H1 (cell line): Measurements from ENCODE around the gene PRDM1. TPM values are rescaled to one million over a fixed set of nuclear protein-coding genes. Genes with fewer than 3 reads are reported as not detected.

ENCODE experiments used
- CTCF ChIA-PET: fragments of 300-600 bp; sonication (Branson Sonifier 250); formaldehyde crosslinking; loops from one replicate; lab custom pipeline; 2021; ENCODE audit not compliant: partially characterized antibody; lab: Charles Lee
- POLR2A ChIA-PET: fragments of 300-600 bp; sonication (Branson Sonifier 250); formaldehyde crosslinking; loops from one replicate; lab custom pipeline; 2021; ENCODE audit warnings: inconsistent platforms; ENCODE audit not compliant: partially characterized antibody; lab: Charles Lee
- DNase-seq, 2 experiments: peaks; one replicate each; pipeline versions ENCODE4 v3.0.0 to v3.0.0-alpha.2; 2010 to 2022; ENCODE audit warnings: low spot score in 2 of 2, low read depth in 1 of 2, mixed read lengths in 1 of 2
- FAIRE-seq: peaks from 2 replicates; lab custom pipeline; 2011; peaks lifted over from hg19 to GRCh38; lab: Jason Lieb, UNC
- H2AFZ ChIP-seq: 2 replicates; pipeline ENCODE4 v1.8.1; 2012; ENCODE audit warnings: low read length, inconsistent platforms
- H2AK5ac ChIP-seq: 2 replicates; pipeline ENCODE4 v1.6.1; 2013; ENCODE audit warnings: low read depth, low read length
- H2BK120ac ChIP-seq: replicated peaks from 2 replicates; pipeline ENCODE3; 2013; ENCODE audit warnings: low read depth, low read length, inconsistent platforms
- H2BK12ac ChIP-seq: 2 replicates; pipeline ENCODE4 v1.6.1; 2013; ENCODE audit warnings: low read depth, low read length
- H2BK15ac ChIP-seq: 2 replicates; pipeline ENCODE4 v1.6.1; 2013; ENCODE audit warnings: low read length
- H2BK20ac ChIP-seq: 2 replicates; pipeline ENCODE4 v1.6.1; 2013; ENCODE audit warnings: low read length
- H2BK5ac ChIP-seq: 2 replicates; pipeline ENCODE4 v1.6.1; 2013; ENCODE audit warnings: low read depth, low read length
- H3K14ac ChIP-seq: 2 replicates; pipeline ENCODE4 v1.6.1; 2013; ENCODE audit warnings: inconsistent platforms; ENCODE audit not compliant: insufficient read length
- H3K18ac ChIP-seq: 2 replicates; pipeline ENCODE4 v1.6.1; 2013; ENCODE audit warnings: low read length; ENCODE audit errors: extremely low read depth
- H3K23ac ChIP-seq: 2 replicates; pipeline ENCODE4 v1.6.1; 2013; ENCODE audit warnings: inconsistent platforms; ENCODE audit not compliant: insufficient read length
- H3K23me2 ChIP-seq: 2 replicates; pipeline ENCODE4 v1.6.1; 2013; ENCODE audit warnings: low read depth, low read length
- H3K27ac ChIP-seq: 2 replicates; pipeline ENCODE4 v1.6.1; 2011; ENCODE audit warnings: low read depth, low read length, inconsistent platforms
- H3K27me3 ChIP-seq, 4 experiments: replicated peaks in 1 of 4; 1 replicate in 1 of 4; 2 replicates in 3 of 4; pipeline versions ENCODE4 v1.6.1 to v1.8.1; 2011 to 2013; ENCODE audit warnings: low read length in 3 of 4, mild to moderate bottlenecking in 3 of 4, inconsistent platforms in 2 of 4, mixed read lengths in 2 of 4, moderate library complexity in 1 of 4; ENCODE audit not compliant: control insufficient read depth in 3 of 4, insufficient read depth in 3 of 4; ENCODE audit errors: extremely low read depth in 1 of 4
- H3K36me3 ChIP-seq, 4 experiments: 2 replicates each; pipeline versions ENCODE4 v1.6.1 to v1.8.1; 2011 to 2013; ENCODE audit warnings: mild to moderate bottlenecking in 4 of 4, low read length in 3 of 4, moderate library complexity in 2 of 4, control low read depth in 1 of 4, inconsistent platforms in 1 of 4; ENCODE audit not compliant: insufficient read depth in 4 of 4, control insufficient read depth in 2 of 4
- H3K4ac ChIP-seq: replicated peaks from 2 replicates; pipeline ENCODE3; 2013; ENCODE audit warnings: low read length, low read depth, mixed read lengths, inconsistent platforms; ENCODE audit not compliant: insufficient read length
- H3K4me1 ChIP-seq, 4 experiments: replicated peaks in 1 of 4; 1 replicate in 1 of 4; 2 replicates in 3 of 4; pipeline versions ENCODE4 v1.6.1 to v1.8.1; 2011 to 2013; ENCODE audit warnings: low read length in 3 of 4, inconsistent platforms in 2 of 4, mixed read lengths in 1 of 4; ENCODE audit not compliant: insufficient read depth in 4 of 4, control insufficient read depth in 3 of 4
- H3K4me2 ChIP-seq, 2 experiments: 2 replicates each; pipeline versions ENCODE4 v1.6.1 to v1.8.1; 2011 to 2013; ENCODE audit warnings: low read depth in 2 of 2, low read length in 2 of 2, control low read depth in 1 of 2, inconsistent platforms in 1 of 2, mild to moderate bottlenecking in 1 of 2; ENCODE audit not compliant: insufficient read depth in 1 of 2
- H3K4me3 ChIP-seq, 4 experiments: fragments of 200-600, 300-600 bp in 1 of 4; sonication (generic), shearing (Covaris generic), sonication (Bioruptor Twin) in 1 of 4; 2 replicates each; pipeline versions ENCODE4 v1.5.1 to v1.8.1; 2011 to 2016; ENCODE audit warnings: low read length in 4 of 4, low read depth in 3 of 4, control low read depth in 2 of 4, inconsistent platforms in 2 of 4, mild to moderate bottlenecking in 2 of 4, mixed read lengths in 1 of 4, moderate library complexity in 1 of 4; ENCODE audit not compliant: insufficient read depth in 2 of 4; ENCODE audit errors: extremely low read depth in 1 of 4
- H3K56ac ChIP-seq: replicated peaks from 2 replicates; pipeline ENCODE3; 2013; ENCODE audit warnings: low read depth, mild to moderate bottlenecking, mixed read lengths, low read length, inconsistent platforms; ENCODE audit not compliant: insufficient read length
- H3K79me1 ChIP-seq: 2 replicates; pipeline ENCODE4 v1.6.1; 2013; ENCODE audit warnings: low read depth, low read length, control low read depth
- H3K79me2 ChIP-seq, 2 experiments: 2 replicates each; pipeline versions ENCODE4 v1.6.1 to v1.8.1; 2012 to 2013; ENCODE audit warnings: low read length in 2 of 2, mild to moderate bottlenecking in 2 of 2, inconsistent platforms in 1 of 2; ENCODE audit not compliant: insufficient read depth in 2 of 2, control insufficient read depth in 1 of 2
- H3K9ac ChIP-seq, 4 experiments: replicated peaks in 1 of 4; 1 replicate in 1 of 4; 2 replicates in 3 of 4; pipeline versions ENCODE4 v1.6.1 to v1.8.1; 2011 to 2013; ENCODE audit warnings: low read depth in 3 of 4, low read length in 3 of 4, control low read depth in 2 of 4, mild to moderate bottlenecking in 2 of 4, moderate library complexity in 2 of 4, inconsistent platforms in 1 of 4; ENCODE audit errors: extremely low read depth in 1 of 4
- H3K9me3 ChIP-seq, 2 experiments: 2 replicates each; pipeline versions ENCODE4 v1.6.1 to v1.8.1; 2012 to 2013; ENCODE audit warnings: mild to moderate bottlenecking in 2 of 2, moderate library complexity in 2 of 2, control low read depth in 1 of 2, inconsistent platforms in 1 of 2, low read depth in 1 of 2, low read length in 1 of 2, mixed read lengths in 1 of 2; ENCODE audit not compliant: insufficient read depth in 2 of 2
- H4K20me1 ChIP-seq, 2 experiments: replicated peaks in 1 of 2; 2 replicates each; pipeline versions ENCODE3 to v1.8.1; 2011 to 2013; ENCODE audit warnings: inconsistent platforms in 2 of 2, low read length in 2 of 2, mild to moderate bottlenecking in 1 of 2; ENCODE audit not compliant: insufficient read depth in 2 of 2, control insufficient read depth in 1 of 2
- H4K5ac ChIP-seq: 2 replicates; pipeline ENCODE4 v1.6.1; 2013; ENCODE audit warnings: low read length, low read depth, mixed read lengths, inconsistent platforms; ENCODE audit not compliant: insufficient read length
- H4K8ac ChIP-seq: 2 replicates; pipeline ENCODE4 v1.8.0; 2013; ENCODE audit warnings: mild to moderate bottlenecking, moderate library complexity, low read length, inconsistent platforms; ENCODE audit not compliant: insufficient read depth; ENCODE audit errors: extremely low read depth
- H4K91ac ChIP-seq: replicated peaks from 2 replicates; pipeline ENCODE3; 2013; ENCODE audit warnings: low read length, mixed read lengths, inconsistent platforms; ENCODE audit not compliant: insufficient read length
- CREB1 ChIP-seq: IDR thresholded peaks from 2 replicates; pipeline ENCODE4 v1.6.1; 2012; ENCODE audit warnings: inconsistent platforms
- EP300 ChIP-seq, 2 experiments: IDR thresholded peaks; 1 replicate in 1 of 2; 2 replicates in 1 of 2; pipeline ENCODE4 v1.6.1; 2011 to 2012; ENCODE audit warnings: low read depth in 2 of 2, low read length in 2 of 2, mild to moderate bottlenecking in 2 of 2, borderline replicate concordance in 1 of 2, inconsistent platforms in 1 of 2, moderate library complexity in 1 of 2
- GABPA ChIP-seq: IDR thresholded peaks from 2 replicates; pipeline ENCODE4 v1.6.1; 2011; ENCODE audit warnings: mild to moderate bottlenecking, low read length, moderate library complexity, borderline replicate concordance; ENCODE audit not compliant: insufficient read depth
- NANOG ChIP-seq: IDR thresholded peaks from 2 replicates; pipeline ENCODE4 v1.6.1; 2011; ENCODE audit warnings: low read length, low read depth, mild to moderate bottlenecking, inconsistent platforms; ENCODE audit not compliant: insufficient read depth, poor library complexity, severe bottlenecking
- RNF2 ChIP-seq: fragments of 200-900, 300-1000 bp; sonication (generic); IDR thresholded peaks from 2 replicates; pipeline ENCODE4 v1.7.1; 2016; ENCODE audit warnings: borderline replicate concordance, low read depth, mild to moderate bottlenecking, antibody characterized with exemption, low read length; ENCODE audit not compliant: poor library complexity, severe bottlenecking; ENCODE audit errors: missing control alignments
- RXRA ChIP-seq: IDR thresholded peaks from 2 replicates; pipeline ENCODE4 v1.6.1; 2011; ENCODE audit warnings: low read depth, mild to moderate bottlenecking, low read length, moderate library complexity; ENCODE audit not compliant: insufficient read depth
- ZNF274 ChIP-seq: IDR thresholded peaks from 2 replicates; pipeline ENCODE4 v1.7.0; 2012; ENCODE audit warnings: low read length, borderline replicate concordance; ENCODE audit errors: extremely low read depth
- WGBS, 2 experiments: shearing (Covaris generic) in 1 of 2; methylation state at CpG; one replicate each; pipeline versions ENCODE4 v1.1.6 to v1.1.7; 2013 to 2015; ENCODE audit warnings: low lambda C conversion rate in 2 of 2, mixed read lengths in 2 of 2, inconsistent platforms in 1 of 2, low coverage in 1 of 2, missing lambda C conversion rate in 1 of 2; ENCODE audit not compliant: insufficient replicate concordance in 2 of 2, insufficient coverage in 1 of 2, insufficient read length in 1 of 2; ENCODE audit errors: extremely low coverage in 1 of 2, missing lambda C conversion rate in 1 of 2; 5-methylcytosine and 5-hydroxymethylcytosine counted together
- polyA plus RNA-seq, 7 experiments: library from polyadenylated mRNA; depleted of rRNA in 3 of 7; stranded (reverse) in 5 of 7; unstranded in 2 of 7; fragments of >200 nt in 5 of 7; fragments of 200-250 nt in 2 of 7; gene quantifications; 1 replicate in 5 of 7; 2 replicates in 1 of 7; 4 replicates in 1 of 7; pipeline versions ENCODE4 v1.2.1 to v1.2.3, GENCODE V29; 2011 to 2013; ENCODE audit warnings: missing spikeins in 2 of 7, mixed read lengths in 2 of 7
- total RNA-seq: library from RNA; stranded (reverse); fragmentation: NEBNext Ultra II Directional; extraction: Animal tissue kit (Norgen Biotek cat#: 25700); gene quantifications from 2 replicates; pipeline ENCODE4 v1.2.1, GENCODE V29; 2021
- TF ChIP-seq, protein P1 (sequence below): IDR thresholded peaks from 2 replicates; pipeline ENCODE4 v1.6.1; 2011; ENCODE audit warnings: low read depth, mild to moderate bottlenecking, low read length; ENCODE audit not compliant: insufficient read depth

The PRDM1 gene
- total and polyA plus RNA-seq, 2 of the 8 experiments (the other 6 are each of a cell fraction or from before 2014, with no cell fraction given): 0.21 to 0.74 TPM

DNA sequence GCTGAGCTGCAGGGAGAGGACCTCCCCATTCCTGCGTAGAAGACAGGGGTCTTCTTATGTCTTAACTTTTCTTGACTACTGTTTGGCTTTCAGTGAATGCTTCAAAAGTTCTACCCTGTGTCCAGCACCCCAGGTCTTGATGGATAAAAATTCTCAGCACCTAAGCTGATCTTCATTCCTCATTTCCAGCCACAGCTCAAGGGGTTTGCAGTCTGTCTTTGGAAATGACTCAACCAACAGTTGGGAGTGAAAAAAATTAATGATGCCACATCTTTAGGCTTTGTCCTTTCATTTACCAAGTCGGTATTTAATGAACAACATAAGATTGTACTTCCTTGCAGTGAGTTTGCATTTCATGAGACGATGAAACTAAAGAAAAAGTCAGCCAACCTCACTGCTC, 40.3 kb downstream of the PRDM1 start:
- no peak overlapping the region for H2BK5ac ChIP-seq
- H4K91ac ChIP-seq: no peak overlapping the region
- H2BK20ac ChIP-seq: no peak overlapping the region
- H4K20me1 ChIP-seq: no peaks in the 10 kb centered on the region
- H3K9me3 ChIP-seq: no peaks in the 10 kb centered on the region
- H3K4me2 ChIP-seq: no peak overlapping the region
- no peak overlapping the region for H2AFZ ChIP-seq
- ChIA-PET POLR2A (no interaction called here), CTCF (interaction anchor here (1.1 to 1.8 kb wide), 2 partner anchors 14 to 235 kb away, joined by 3 to 6 read pairs; no protein-coding TSS in a partner anchor)
- no peak overlapping the region for H3K27ac ChIP-seq
- no peak overlapping the region for H3K9ac ChIP-seq
- no peaks in the 10 kb centered on the region for H3K79me1 ChIP-seq
- no peak overlapping the region for H3K4ac ChIP-seq
- H3K23me2 ChIP-seq: no peaks in the 10 kb centered on the region
- no peak for TF ChIP-seq CREB1
- no peak for TF ChIP-seq NANOG
- no peak for TF ChIP-seq RXRA
- no peak for TF ChIP-seq RNF2
- no peak for TF ChIP-seq EP300 (IDR thresholded peaks at IDR 0.05; ENCODE audit: borderline replicate concordance in 1 of 2, low read depth in 2 of 2, low read length in 2 of 2)
- TF ChIP-seq ZNF274: no peak
- TF ChIP-seq, protein P1, sequence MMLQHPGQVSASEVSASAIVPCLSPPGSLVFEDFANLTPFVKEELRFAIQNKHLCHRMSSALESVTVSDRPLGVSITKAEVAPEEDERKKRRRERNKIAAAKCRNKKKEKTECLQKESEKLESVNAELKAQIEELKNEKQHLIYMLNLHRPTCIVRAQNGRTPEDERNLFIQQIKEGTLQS: no peak
- TF ChIP-seq GABPA: no peak
- DNase-seq (no peak), FAIRE-seq (no peak)
- H3K4me1 ChIP-seq: no peaks in the 10 kb centered on the region
- H3K27me3 ChIP-seq: no peaks in the 10 kb centered on the region
- H3K4me3 ChIP-seq: no peak overlapping the region
- no peak overlapping the region for H3K18ac ChIP-seq
- no peak overlapping the region for H2BK15ac ChIP-seq
- H2AK5ac ChIP-seq: no peak overlapping the region
- 93% methylated on average over 3 of the region's 3 CpGs; no CpG with 5 or more reads in 1 of the 2 experiments for WGBS, 2 experiments
- no peak overlapping the region for H3K14ac ChIP-seq
- no peak overlapping the region for H3K56ac ChIP-seq
- H3K23ac ChIP-seq: no peak overlapping the region
- no peak overlapping the region for H2BK12ac ChIP-seq
- H4K5ac ChIP-seq: no peak overlapping the region
- no peak overlapping the region for H4K8ac ChIP-seq
- no peaks in the 10 kb centered on the region for H3K79me2 ChIP-seq
- H2BK120ac ChIP-seq: no peak overlapping the region
- no peaks in the 10 kb centered on the region for H3K36me3 ChIP-seq
